Measurements from ENCODE around the gene LINGO1.

LINGO1 gene

DNA sequence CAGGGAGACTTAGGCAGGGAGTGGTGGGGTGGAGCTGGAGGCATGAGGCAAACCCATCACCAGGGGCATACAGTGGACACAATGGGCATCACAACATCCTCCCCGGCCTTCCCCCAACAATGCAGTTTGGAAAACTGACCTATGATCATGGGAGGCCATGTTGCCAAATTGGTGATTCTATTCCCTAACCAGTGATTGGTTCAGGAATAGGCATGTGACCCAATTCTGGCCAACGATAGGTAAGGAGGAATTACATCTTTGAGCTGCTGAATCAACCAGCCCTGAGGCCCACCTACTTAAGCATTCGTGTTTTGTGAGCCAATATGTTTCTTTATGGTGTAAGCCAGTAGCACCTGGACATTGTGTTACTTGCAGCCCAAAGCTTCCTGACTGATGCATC lies 40.0 kb downstream of the LINGO1 start:
- TF ChIP-seq CTCF (IDR thresholded peaks at IDR 0.05; ENCODE audit: extremely low read depth, insufficient read depth, missing control alignments): no peak
- DNase-seq (ENCODE audit: low spot score): no peak
- in situ Hi-C loops (cut with MboI; ENCODE audit: low pct_unique_long_range_greater_than_20kb, low sequenced_read_pairs, unreplicated experiment): no loop called here

- in situ Hi-C loops (cut with MboI; ENCODE audit: low pct_unique_long_range_greater_than_20kb, low sequenced_read_pairs, unreplicated experiment): no loop called here
- TF ChIP-seq CTCF (IDR thresholded peaks at IDR 0.05; ENCODE audit: extremely low read depth, insufficient read depth, missing control alignments): no peak
Measured at GRCh38 chr15:77591968-77592613, 40.6 kb downstream of the LINGO1 start.

DNA sequence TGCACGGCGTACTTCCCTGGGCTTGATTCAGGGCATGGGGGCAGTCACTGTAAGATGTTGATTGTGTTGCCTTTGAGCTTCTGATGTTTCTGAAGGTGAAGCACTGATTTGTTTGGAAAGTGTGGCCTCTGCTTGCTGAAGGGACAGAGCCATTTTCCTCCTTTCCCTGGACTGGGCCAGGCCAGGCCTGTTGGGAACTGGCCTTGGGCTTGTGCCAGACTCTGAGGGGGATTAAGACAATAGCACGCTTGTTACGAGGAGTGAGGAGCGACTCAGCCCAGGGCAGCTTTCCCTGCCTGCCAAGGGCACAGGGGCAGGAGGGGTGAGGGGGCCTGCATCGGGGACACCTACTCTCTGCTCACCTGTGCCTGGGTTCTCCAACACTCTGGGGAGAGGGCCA lies 42.9 kb downstream of the LINGO1 start:
- in situ Hi-C loops (cut with MboI; ENCODE audit: low pct_unique_long_range_greater_than_20kb, low sequenced_read_pairs, unreplicated experiment): no loop called here

More at GRCh38 chr15:77591968-77592613, 40.6 kb downstream of the LINGO1 start:
- no peak for DNase-seq (ENCODE audit: low spot score)

GRCh38 chr15:77588126-77588525 lies 44.6 kb downstream of the LINGO1 start:
- TF ChIP-seq CTCF (IDR thresholded peaks at IDR 0.05; ENCODE audit: extremely low read depth, insufficient read depth, missing control alignments): no peak
- no peak for DNase-seq (ENCODE audit: low spot score)
- in situ Hi-C loops (cut with MboI; ENCODE audit: low pct_unique_long_range_greater_than_20kb, low sequenced_read_pairs, unreplicated experiment): no loop called here

More for the DNA sequence above, 42.9 kb downstream of the LINGO1 start:
- TF ChIP-seq CTCF (IDR thresholded peaks at IDR 0.05; ENCODE audit: extremely low read depth, insufficient read depth, missing control alignments): no peak
- no peak for DNase-seq (ENCODE audit: low spot score)

GRCh38 chr15:77584691-77585090 lies 48.0 kb downstream of the LINGO1 start:
- TF ChIP-seq CTCF (IDR thresholded peaks at IDR 0.05; ENCODE audit: extremely low read depth, insufficient read depth, missing control alignments): no peak
- no peak for DNase-seq (ENCODE audit: low spot score)
- in situ Hi-C loops (cut with MboI; ENCODE audit: low pct_unique_long_range_greater_than_20kb, low sequenced_read_pairs, unreplicated experiment): no loop called here

- in situ Hi-C loops (cut with MboI; ENCODE audit: low pct_unique_long_range_greater_than_20kb, low sequenced_read_pairs, unreplicated experiment): no loop called here
- DNase-seq (ENCODE audit: low spot score): no peak
- TF ChIP-seq CTCF (IDR thresholded peaks at IDR 0.05; ENCODE audit: extremely low read depth, insufficient read depth, missing control alignments): peak; percentile 10
Measured at GRCh38 chr15:77584201-77584600, 48.5 kb downstream of the LINGO1 start.
